ENCODE data around the gene SEMA5A. TPM values are rescaled to one million over a fixed set of nuclear protein-coding genes. Genes with fewer than 3 reads are reported as not detected.

SEMA5A gene
- total and polyA plus RNA-seq, 2 of the 8 experiments (the other 6 are each of a cell fraction or from before 2014, with no cell fraction given): 5.3 to 8.9 TPM

GRCh38 chr5:9430306-9430705 is 115.6 kb downstream of the SEMA5A start:
- DNase-seq (ENCODE audit: low read depth in 1 of 2, low spot score in 2 of 2) (no peak), FAIRE-seq (no peak)
- Histone ChIP-seq H3K36me3 (ENCODE audit: control insufficient read depth in 2 of 4, insufficient read depth in 4 of 4, low read length in 3 of 4) (no peaks in the 10 kb centered on the region), H2BK12ac (ENCODE audit: low read depth, low read length) (no peak overlapping the region), H3K9ac (replicated peaks in 1 of 4; ENCODE audit: extremely low read depth in 1 of 4, low read depth in 3 of 4, low read length in 3 of 4) (no peak overlapping the region), H3K14ac (ENCODE audit: insufficient read length) (no peak overlapping the region), H2AFZ (ENCODE audit: low read length) (no peak overlapping the region), H2AK5ac (ENCODE audit: low read depth, low read length) (no peak overlapping the region), H3K79me2 (ENCODE audit: control insufficient read depth in 1 of 2, insufficient read depth in 2 of 2, low read length in 2 of 2) (no peaks in the 10 kb centered on the region), H2BK5ac (ENCODE audit: low read depth, low read length) (no peak overlapping the region), H3K23ac (ENCODE audit: insufficient read length) (no peak overlapping the region), H4K91ac (replicated peaks; ENCODE audit: insufficient read length, low read length) (no peak overlapping the region), H3K4me3 (ENCODE audit: extremely low read depth in 1 of 4, insufficient read depth in 2 of 4, low read depth in 3 of 4, low read length in 4 of 4) (no peak overlapping the region), H3K27ac (ENCODE audit: low read depth, low read length) (no peak overlapping the region), H3K56ac (replicated peaks; ENCODE audit: insufficient read length, low read depth, low read length) (no peak overlapping the region), H4K5ac (ENCODE audit: insufficient read length, low read depth, low read length) (no peak overlapping the region), H3K23me2 (ENCODE audit: low read depth, low read length) (no peaks in the 10 kb centered on the region), H2BK15ac (ENCODE audit: low read length) (no peak overlapping the region), H4K20me1 (replicated peaks in 1 of 2; ENCODE audit: control insufficient read depth in 1 of 2, insufficient read depth in 2 of 2, low read length in 2 of 2) (no peaks in the 10 kb centered on the region), H2BK20ac (ENCODE audit: low read length) (no peak overlapping the region), H3K18ac (ENCODE audit: extremely low read depth, low read length) (no peak overlapping the region), H3K79me1 (ENCODE audit: low read depth, low read length) (no peaks in the 10 kb centered on the region), H3K4ac (replicated peaks; ENCODE audit: insufficient read length, low read depth, low read length) (no peak overlapping the region), H4K8ac (ENCODE audit: extremely low read depth, insufficient read depth, low read length) (no peak overlapping the region), H3K4me1 (replicated peaks in 1 of 4; ENCODE audit: control insufficient read depth in 3 of 4, insufficient read depth in 4 of 4, low read length in 3 of 4) (peaks cover 0 to 7% (median 3%) of the 10 kb centered on the region in 4 experiments; a peak in 5 of 7 replicates), H3K27me3 (replicated peaks in 1 of 4; ENCODE audit: control insufficient read depth in 3 of 4, extremely low read depth in 1 of 4, insufficient read depth in 3 of 4, low read length in 3 of 4) (no peaks in the 10 kb centered on the region), H2BK120ac (replicated peaks; ENCODE audit: low read depth, low read length) (no peak overlapping the region), H3K9me3 (ENCODE audit: insufficient read depth in 2 of 2, low read depth in 1 of 2, low read length in 1 of 2) (no peaks in the 10 kb centered on the region), H3K4me2 (ENCODE audit: insufficient read depth in 1 of 2, low read depth in 2 of 2, low read length in 2 of 2) (no peak overlapping the region)
- no peak for TF ChIP-seq KDM4A (IDR thresholded peaks at IDR 0.05; ENCODE audit: low read depth, low read length, severe bottlenecking)
- TF ChIP-seq RBBP5 (IDR thresholded peaks at IDR 0.05; ENCODE audit: borderline replicate concordance, low read depth, low read length): no peak
- TF ChIP-seq BRCA1 (IDR thresholded peaks at IDR 0.05; ENCODE audit: low read depth, low read length): no peak
- TF ChIP-seq TCF12 (IDR thresholded peaks at IDR 0.05; ENCODE audit: low read depth, low read length): no peak
- TF ChIP-seq SP2 (IDR thresholded peaks at IDR 0.05; ENCODE audit: low read length): no peak
- no peak for TF ChIP-seq RNF2 (IDR thresholded peaks at IDR 0.05; ENCODE audit: borderline replicate concordance, low read depth, low read length, missing control alignments, poor library complexity, severe bottlenecking)
- TF ChIP-seq CEBPB (IDR thresholded peaks at IDR 0.05; ENCODE audit: low read depth, low read length): no peak
- no peak for TF ChIP-seq SIX5 (IDR thresholded peaks at IDR 0.05; ENCODE audit: low read depth, low read length)
- no peak for TF ChIP-seq SRF (IDR thresholded peaks at IDR 0.05; ENCODE audit: low read depth, low read length)
- no peak for TF ChIP-seq GTF2F1 (IDR thresholded peaks at IDR 0.05; ENCODE audit: borderline replicate concordance, low read depth, low read length)
- no peak for TF ChIP-seq SP1 (IDR thresholded peaks at IDR 0.05; ENCODE audit: low read depth, low read length)
- TF ChIP-seq SAP30 (IDR thresholded peaks at IDR 0.05; ENCODE audit: insufficient read depth, insufficient replicate concordance, low read length): no peak
- TF ChIP-seq SIRT6 (IDR thresholded peaks at IDR 0.05; ENCODE audit: low read length): no peak
- no peak for TF ChIP-seq POU5F1 (IDR thresholded peaks at IDR 0.05; ENCODE audit: low read depth, low read length)
- TF ChIP-seq JUN (IDR thresholded peaks at IDR 0.05; ENCODE audit: low read depth, low read length): no peak
- ChIA-PET CTCF (ENCODE audit: partially characterized antibody) (interaction anchor here (0.6 kb wide), 1 partner anchor 164 kb away, joined by 3 read pairs; no protein-coding TSS in a partner anchor), POLR2A (ENCODE audit: partially characterized antibody) (no interaction called here)
- WGBS, 2 experiments (ENCODE audit: extremely low coverage in 1 of 2, insufficient coverage in 1 of 2, insufficient read length in 1 of 2, insufficient replicate concordance in 2 of 2, low coverage in 1 of 2, low lambda C conversion rate in 2 of 2, missing lambda C conversion rate in 1 of 2): 86% methylated on average over 2 of the region's 2 CpGs; no CpG with 5 or more reads in 1 of the 2 experiments

Data from H1 (cell line).